Measurements from ENCODE around the gene FUT1. TPM values are rescaled to one million over a fixed set of nuclear protein-coding genes. Genes with fewer than 3 reads are reported as not detected.

FUT1 gene
- total and polyA plus RNA-seq, 9 of the 15 experiments (the other 6 are each of a cell fraction or from before 2014, with no cell fraction given) = 2.3 to 18.5 (median 8.8) TPM

- Histone ChIP-seq H2AFZ (ENCODE audit: low read depth, low read length) (peak overlapping the region; percentile 77), H3K79me2 (ENCODE audit: control insufficient read depth, insufficient read depth, low read length) (peaks cover 8% of the 10 kb centered on the region; the same call in 2 of the 3 replicates), H3K4me1 (replicated peaks in 1 of 2; ENCODE audit: control insufficient read depth in 2 of 2, insufficient read depth in 2 of 2, low read length in 2 of 2) (peaks cover 47 to 53% of the 10 kb centered on the region in 2 experiments), H3K9me3 (replicated peaks; ENCODE audit: control insufficient read depth, insufficient read depth, low read depth, low read length) (no peaks in the 10 kb centered on the region), H3K27ac (ENCODE audit: extremely low read depth, low read depth, low read length) (peak overlapping the region; percentile 82), H3K27me3 (ENCODE audit: control insufficient read depth in 2 of 2, insufficient read depth in 2 of 2, low read length in 2 of 2) (no peaks in the 10 kb centered on the region), H3K36me3 (ENCODE audit: control insufficient read depth, insufficient read depth, low read length) (no peaks in the 10 kb centered on the region), H3K9me1 (ENCODE audit: control insufficient read depth, insufficient read depth, low read length) (peaks cover 3% of the 10 kb centered on the region), H4K20me1 (replicated peaks; ENCODE audit: control insufficient read depth, insufficient read depth, low read length) (no peaks in the 10 kb centered on the region), H3K9ac (ENCODE audit: insufficient read depth in 1 of 2, low read depth in 2 of 2, low read length in 2 of 2) (peak overlapping the region; percentile 71 to 95), H3K4me2 (ENCODE audit: insufficient read depth, low read length) (peak overlapping the region; percentile 89), H3K4me3 (peak overlapping the region; percentile 13)
- FAIRE-seq = peak; percentile 97
- intact Hi-C loops (cut with micrococcal nuclease) (loop anchor here (2.0 kb wide), 1 partner anchor 39 kb away; no protein-coding TSS in a partner anchor), in situ Hi-C loops (cut with MboI) (loop anchor here (5.0 kb wide), 1 partner anchor 94 kb away; the partner anchor contains the start of gene CA11)
- peak; percentile 89 to 96 (median 93) for DNase-seq (ENCODE audit: extremely low read depth in 1 of 4, low spot score in 3 of 4)
- ATAC-seq = peak; percentile 73
- WGBS (ENCODE audit: insufficient coverage, low coverage, missing lambda C conversion rate) = 2% methylated on average over 35 of the region's 35 CpGs
- POLR2A ChIA-PET = interaction anchor here (0.6 to 0.7 kb wide), 5 partner anchors 43 to 140 kb away, joined by 3 to 4 read pairs (median 3); partner anchors contain the start of gene CA11
- BruUV-seq (replicated peaks) = no TSS peak
- CTCF ChIA-PET (ENCODE audit: low intra/inter-chr PET ratio) = interaction anchor here (0.6 kb wide), 2 partner anchors 103 to 196 kb away, joined by 3 read pairs; no protein-coding TSS in a partner anchor
- peak; percentile 73 for TF ChIP-seq CEBPB (tag; IDR thresholded peaks at IDR 0.05)
- TF ChIP-seq RBFOX2 (IDR thresholded peaks at IDR 0.05; ENCODE audit: low read depth, low read length) = peak; percentile 68
- TF ChIP-seq KLF16 (IDR thresholded peaks at IDR 0.05) = no peak
- 0 out of 2 replicates have a peak, but pooled peaks have one; percentile 7 for TF ChIP-seq RAD51 (IDR thresholded peaks at IDR 0.05; ENCODE audit: borderline replicate concordance, low read depth)
- TF ChIP-seq L3MBTL2 (IDR thresholded peaks at IDR 0.05) = peak; percentile 68
- TF ChIP-seq, protein P1, sequence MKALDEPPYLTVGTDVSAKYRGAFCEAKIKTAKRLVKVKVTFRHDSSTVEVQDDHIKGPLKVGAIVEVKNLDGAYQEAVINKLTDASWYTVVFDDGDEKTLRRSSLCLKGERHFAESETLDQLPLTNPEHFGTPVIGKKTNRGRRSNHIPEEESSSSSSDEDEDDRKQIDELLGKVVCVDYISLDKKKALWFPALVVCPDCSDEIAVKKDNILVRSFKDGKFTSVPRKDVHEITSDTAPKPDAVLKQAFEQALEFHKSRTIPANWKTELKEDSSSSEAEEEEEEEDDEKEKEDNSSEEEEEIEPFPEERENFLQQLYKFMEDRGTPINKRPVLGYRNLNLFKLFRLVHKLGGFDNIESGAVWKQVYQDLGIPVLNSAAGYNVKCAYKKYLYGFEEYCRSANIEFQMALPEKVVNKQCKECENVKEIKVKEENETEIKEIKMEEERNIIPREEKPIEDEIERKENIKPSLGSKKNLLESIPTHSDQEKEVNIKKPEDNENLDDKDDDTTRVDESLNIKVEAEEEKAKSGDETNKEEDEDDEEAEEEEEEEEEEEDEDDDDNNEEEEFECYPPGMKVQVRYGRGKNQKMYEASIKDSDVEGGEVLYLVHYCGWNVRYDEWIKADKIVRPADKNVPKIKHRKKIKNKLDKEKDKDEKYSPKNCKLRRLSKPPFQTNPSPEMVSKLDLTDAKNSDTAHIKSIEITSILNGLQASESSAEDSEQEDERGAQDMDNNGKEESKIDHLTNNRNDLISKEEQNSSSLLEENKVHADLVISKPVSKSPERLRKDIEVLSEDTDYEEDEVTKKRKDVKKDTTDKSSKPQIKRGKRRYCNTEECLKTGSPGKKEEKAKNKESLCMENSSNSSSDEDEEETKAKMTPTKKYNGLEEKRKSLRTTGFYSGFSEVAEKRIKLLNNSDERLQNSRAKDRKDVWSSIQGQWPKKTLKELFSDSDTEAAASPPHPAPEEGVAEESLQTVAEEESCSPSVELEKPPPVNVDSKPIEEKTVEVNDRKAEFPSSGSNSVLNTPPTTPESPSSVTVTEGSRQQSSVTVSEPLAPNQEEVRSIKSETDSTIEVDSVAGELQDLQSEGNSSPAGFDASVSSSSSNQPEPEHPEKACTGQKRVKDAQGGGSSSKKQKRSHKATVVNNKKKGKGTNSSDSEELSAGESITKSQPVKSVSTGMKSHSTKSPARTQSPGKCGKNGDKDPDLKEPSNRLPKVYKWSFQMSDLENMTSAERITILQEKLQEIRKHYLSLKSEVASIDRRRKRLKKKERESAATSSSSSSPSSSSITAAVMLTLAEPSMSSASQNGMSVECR (CRISPR knock-in tag; IDR thresholded peaks at IDR 0.05) = 0 out of 2 replicates have a peak, but pooled peaks have one; percentile 39
- no peak for TF ChIP-seq ATF4 (CRISPR knock-in tag; IDR thresholded peaks at IDR 0.05)
- TF ChIP-seq CSDE1 (IDR thresholded peaks at IDR 0.05) = no peak
- peak; percentile 73 for TF ChIP-seq ARID1B (IDR thresholded peaks at IDR 0.05)
- TF ChIP-seq GABPB1 (CRISPR knock-in tag; IDR thresholded peaks at IDR 0.05) = 0 out of 2 replicates have a peak, but pooled peaks have one; percentile 36
- no peak for TF ChIP-seq PHB2 (IDR thresholded peaks at IDR 0.05; ENCODE audit: low read depth)
- peak; percentile 17; the same call in 1 of the 2 replicates for TF ChIP-seq SMAD4 (CRISPR knock-in tag; conservative IDR thresholded peaks at IDR 0.05)
- TF ChIP-seq, protein P2, sequence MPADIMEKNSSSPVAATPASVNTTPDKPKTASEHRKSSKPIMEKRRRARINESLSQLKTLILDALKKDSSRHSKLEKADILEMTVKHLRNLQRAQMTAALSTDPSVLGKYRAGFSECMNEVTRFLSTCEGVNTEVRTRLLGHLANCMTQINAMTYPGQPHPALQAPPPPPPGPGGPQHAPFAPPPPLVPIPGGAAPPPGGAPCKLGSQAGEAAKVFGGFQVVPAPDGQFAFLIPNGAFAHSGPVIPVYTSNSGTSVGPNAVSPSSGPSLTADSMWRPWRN (IDR thresholded peaks at IDR 0.05; ENCODE audit: low read depth) = no peak
- no peak for TF ChIP-seq NCOA6 (IDR thresholded peaks at IDR 0.05)
- TF ChIP-seq HMG20B (CRISPR knock-in tag; IDR thresholded peaks at IDR 0.05) = no peak
- peak; percentile 66 for TF ChIP-seq HNRNPLL (IDR thresholded peaks at IDR 0.05; ENCODE audit: low read depth, low read length, poor library complexity, severe bottlenecking)
Measured at GRCh38 chr19:48741129-48741999, 11.1 kb downstream of the FUT1 start.

Measured in K562 (cell line).